Gastroesophageal sphincter (tissue), 4 donors: ENCODE results near the gene PNPLA7. TPM values are rescaled to one million over a fixed set of nuclear protein-coding genes. Genes with fewer than 3 reads are reported as not detected.
"Not testable (repeated sequence)": the region's sequence is repeated elsewhere in the genome, so short reads cannot be mapped to it uniquely, and the experiment has no call there.

Experiments
- ATAC-seq: fragments of 150-250 bp; one replicate; pipeline ENCODE4 v1.9.1; 2016; ENCODE audit warnings: mild to moderate bottlenecking, moderate library complexity
- H3K27ac ChIP-seq, 4 donors: fragments of 200-600 bp; sonication (generic) in 3 of 4; 1 replicate in 3 of 4; 2 replicates in 1 of 4; pipeline ENCODE4 v1.5.1; 2016 to 2019
- H3K27me3 ChIP-seq: fragments of 200-600 bp; sonication (generic); one replicate; pipeline ENCODE4 v1.5.1; 2019
- H3K36me3 ChIP-seq, 2 donors: fragments of 200-600 bp; sonication (generic); one replicate each; pipeline ENCODE4 v1.5.1; 2019; ENCODE audit warnings: control low read depth in 1 of 2
- H3K4me1 ChIP-seq, 3 donors: fragments of 200-600 bp; sonication (generic); 1 replicate in 2 of 3; 2 replicates in 1 of 3; pipeline ENCODE4 v1.5.1; 2016 to 2019; ENCODE audit warnings: control low read depth in 2 of 3
- H3K4me3 ChIP-seq, 2 donors: fragments of 200-600 bp; sonication (generic); one replicate each; pipeline ENCODE4 v1.5.1; 2019; ENCODE audit warnings: mild to moderate bottlenecking in 1 of 2, moderate library complexity in 1 of 2
- H3K9me3 ChIP-seq, 3 donors: fragments of 200-600 bp; sonication (generic); one replicate each; pipeline ENCODE4 v1.5.1; 2017 to 2019; ENCODE audit warnings: control low read depth in 2 of 3
- CTCF ChIP-seq, 4 experiments: fragments of 200-600 bp in 2 of 4; fragments of 450-650 bp in 2 of 4; sonication (generic) in 1 of 4; IDR thresholded peaks; one replicate each; pipeline ENCODE4 v1.5.1; 2017 to 2019; ENCODE audit warnings: antibody characterized with exemption in 4 of 4, mild to moderate bottlenecking in 2 of 4, moderate library complexity in 2 of 4
- EP300 ChIP-seq: sonication (generic); formaldehyde crosslinking; IDR thresholded peaks from one replicate; pipeline ENCODE4 v1.6.1; 2017; ENCODE audit warnings: antibody characterized with exemption, mild to moderate bottlenecking
- POLR2A ChIP-seq, 2 donors: fragments of 450-650 bp; IDR thresholded peaks; one replicate each; pipeline ENCODE4 v1.6.1; 2017; ENCODE audit warnings: antibody characterized with exemption in 2 of 2, mild to moderate bottlenecking in 2 of 2, moderate library complexity in 1 of 2
- POLR2AphosphoS5 ChIP-seq: sonication (generic); formaldehyde crosslinking; IDR thresholded peaks from one replicate; pipeline ENCODE4 v1.6.1; 2017; ENCODE audit warnings: antibody characterized with exemption
- WGBS, 2 donors: methylation state at CpG; one replicate each; pipeline ENCODE4 v1.1.5; 2018; ENCODE audit warnings: low coverage in 1 of 2; 5-methylcytosine and 5-hydroxymethylcytosine counted together
- total RNA-seq, 4 donors: library from RNA; depleted of rRNA; stranded (reverse); fragments of >200 nt; gene quantifications; one replicate each; pipeline ENCODE4 v1.1.0, GENCODE V29; 2016

The PNPLA7 gene
- total RNA-seq, 4 donors from 2014 or later: 2.0 to 11.2 (median 6.6) TPM

GRCh38 chr9:137470785-137471184 is 79.4 kb downstream of the PNPLA7 start:
- 66 to 69% methylated on average over 4 to 7 of the region's 7 CpGs for WGBS, 2 donors
- H3K27ac ChIP-seq: no peak overlapping the region
- ATAC-seq: no peak
- H3K36me3 ChIP-seq: peaks cover 0 to 8% of the 10 kb centered on the region in 2 donors
- H3K4me3 ChIP-seq: no peak overlapping the region
- no peaks in the 10 kb centered on the region for H3K4me1 ChIP-seq
- H3K27me3 ChIP-seq: no peaks in the 10 kb centered on the region
- TF ChIP-seq CTCF (IDR thresholded peaks at IDR 0.05) (no peak), POLR2AphosphoS5 (no peak), POLR2A (IDR thresholded peaks at IDR 0.05) (no peak), EP300 (no peak)
- H3K9me3 ChIP-seq: peaks cover 0 to 9% (median 0%) of the 10 kb centered on the region in 3 donors

GRCh38 chr9:137467896-137468295 is 82.3 kb downstream of the PNPLA7 start:
- H3K4me1 ChIP-seq: no peaks in the 10 kb centered on the region
- H3K4me3 ChIP-seq: no peak overlapping the region
- TF ChIP-seq CTCF (IDR thresholded peaks at IDR 0.05) (no peak), POLR2A (IDR thresholded peaks at IDR 0.05) (no peak), POLR2AphosphoS5 (no peak), EP300 (no peak)
- peaks cover 0 to 10% of the 10 kb centered on the region in 2 donors for H3K36me3 ChIP-seq
- no peaks in the 10 kb centered on the region for H3K9me3 ChIP-seq
- no peaks in the 10 kb centered on the region for H3K27me3 ChIP-seq
- WGBS, 2 donors: 90 to 94% methylated on average over 4 of the region's 7 CpGs
- no peak for ATAC-seq
- no peak overlapping the region for H3K27ac ChIP-seq

GRCh38 chr9:137467161-137467581 is 83.0 kb downstream of the PNPLA7 start:
- no peaks in the 10 kb centered on the region for H3K9me3 ChIP-seq
- H3K4me3 ChIP-seq: no peak overlapping the region
- H3K4me1 ChIP-seq: peaks cover 0 to under 1% (median 0%) of the 10 kb centered on the region in 3 donors
- WGBS, 2 donors: no CpG with 5 or more reads among the region's 16 CpGs
- no peaks in the 10 kb centered on the region for H3K27me3 ChIP-seq
- TF ChIP-seq EP300 (no peak), POLR2A (IDR thresholded peaks at IDR 0.05) (no peak), POLR2AphosphoS5 (no peak), CTCF (IDR thresholded peaks at IDR 0.05) (no peak)
- H3K27ac ChIP-seq: no peak overlapping the region
- H3K36me3 ChIP-seq: peaks cover 0 to 15% of the 10 kb centered on the region in 2 donors
- ATAC-seq: no peak

- not testable (repeated sequence) for H3K9me3 ChIP-seq, H3K4me3 ChIP-seq, H3K4me1 ChIP-seq, ATAC-seq, H3K27me3 ChIP-seq, H3K27ac ChIP-seq
- H3K36me3 ChIP-seq: peaks cover 0 to 15% of the 10 kb centered on the region in 2 donors
- 82 to 87% methylated on average over 15 of the region's 35 CpGs for WGBS, 2 donors
These were observed 83.7 kb downstream of the PNPLA7 start for GRCh38 chr9:137466389-137467085.

GRCh38 chr9:137465720-137466388 is 84.3 kb downstream of the PNPLA7 start:
- Histone ChIP-seq H3K9me3 (no peaks in the 10 kb centered on the region), H3K27ac (no peak overlapping the region), H3K4me3 (no peak overlapping the region), H3K4me1 (peaks cover 0 to 14% (median 3%) of the 10 kb centered on the region in 3 donors), H3K27me3 (no peaks in the 10 kb centered on the region), H3K36me3 (peaks cover 0 to 15% of the 10 kb centered on the region in 2 donors)
- no peak for ATAC-seq
- TF ChIP-seq CTCF (IDR thresholded peaks at IDR 0.05): no peak
- TF ChIP-seq EP300: no peak
- TF ChIP-seq POLR2AphosphoS5: no peak
- no peak for TF ChIP-seq POLR2A (IDR thresholded peaks at IDR 0.05)
- WGBS, 2 donors: 60 to 73% methylated on average over 1 to 7 of the region's 23 CpGs
